Subcutaneous adipose tissue (tissue), 4 donors: ENCODE results near the gene RTBDN. TPM values are rescaled to one million over a fixed set of nuclear protein-coding genes. Genes with fewer than 3 reads are reported as not detected.

Experiments
- CTCF ChIP-seq: fragments of 450-650 bp; IDR thresholded peaks from one replicate; pipeline ENCODE4 v1.5.1; 2016; ENCODE audit warnings: low read depth, mild to moderate bottlenecking, control low read depth, antibody characterized with exemption, moderate library complexity
- small RNA-seq: library from RNA; depleted of rRNA; stranded (forward); fragments of <200 nt; gene quantifications from one replicate; pipeline ENCODE3, GENCODE V24; 2016
- total RNA-seq, 4 donors: library from RNA; depleted of rRNA; stranded (reverse); fragments of >200 nt; gene quantifications; one replicate each; pipeline ENCODE4 v1.1.0, GENCODE V29; 2016

Gene RTBDN
- total RNA-seq, 4 donors from 2014 or later, result not detected

- TF ChIP-seq CTCF, result no peak
Measured at GRCh38 chr19:12777217-12778016, 57.0 kb downstream of the RTBDN start.

Small RNA genes within 50 kb of the gene (small RNA-seq; reads per million reads assigned to genes)
- gene MIR5684 (not detected), gene MIR6794 (not detected)

Other genes starting within 250 kb of the RTBDN start
- gene ZNF490, start 223.8 kb downstream of the RTBDN start, total RNA-seq, result 1 to 10 TPM; 5.7 to 9.2 (median 7.8) TPM
- 10 to 100 TPM; 21.2 to 26.0 (median 24.9) TPM for gene ZNF791, start 223.7 kb downstream of the RTBDN start, total RNA-seq
- 100 to 1,000 TPM in 2 of 4 donors, 10 to 100 TPM in 2; 61.0 to 186 (median 88.5) TPM for gene MAN2B1, start 167.8 kb downstream of the RTBDN start, total RNA-seq
- gene WDR83, start 167.8 kb downstream of the RTBDN start, total RNA-seq, result 10 to 100 TPM in 1 of 4 donors, 1 to 10 TPM in 3; 5.7 to 11.6 (median 8.6) TPM
- gene DHPS, start 152.7 kb downstream of the RTBDN start, total RNA-seq, result 10 to 100 TPM; 49.9 to 85.7 (median 75.7) TPM
- not detected for gene GNG14, start 146.6 kb downstream of the RTBDN start, total RNA-seq
- gene FBXW9, start 137.9 kb downstream of the RTBDN start, total RNA-seq, result 1 to 10 TPM; 2.6 to 3.7 (median 2.7) TPM
- gene TNPO2, start 110.6 kb downstream of the RTBDN start, total RNA-seq, result 10 to 100 TPM; 42.6 to 66.3 (median 61.3) TPM
- 100 to 1,000 TPM; 163 to 417 (median 304) TPM for gene TRIR, start 99.9 kb downstream of the RTBDN start, total RNA-seq
- gene GET3, start 97.1 kb downstream of the RTBDN start, total RNA-seq, result 10 to 100 TPM; 35.1 to 53.5 (median 43.4) TPM
- not detected for gene BEST2, start 82.8 kb downstream of the RTBDN start, total RNA-seq
- gene HOOK2, start 59.0 kb downstream of the RTBDN start, total RNA-seq, result 100 to 1,000 TPM in 1 of 4 donors, 10 to 100 TPM in 3; 17.1 to 290 (median 36.9) TPM
- 100 to 1,000 TPM in 3 of 4 donors, 10 to 100 TPM in 1; 77.6 to 304 (median 155) TPM for gene JUNB, start 43.1 kb downstream of the RTBDN start, total RNA-seq
- 100 to 1,000 TPM; 124 to 217 (median 135) TPM for gene PRDX2, start 32.8 kb downstream of the RTBDN start, total RNA-seq
- gene THSD8, start 32.5 kb downstream of the RTBDN start, total RNA-seq, result 1 to 10 TPM in 1 of 4 donors, not detected in 3; 1.3 TPM
- gene RNASEH2A, start 28.0 kb downstream of the RTBDN start, total RNA-seq, result 1 to 10 TPM; 3.6 to 7.5 (median 5.1) TPM
- gene MAST1, start 3.9 kb upstream of the RTBDN start, total RNA-seq, result under 1 TPM in 1 of 4 donors, not detected in 3; 0.17 TPM
- gene DNASE2, start 46.9 kb upstream of the RTBDN start, total RNA-seq, result 10 to 100 TPM; 24.9 to 74.8 (median 48.2) TPM
- gene KLF1, start 52.6 kb upstream of the RTBDN start, total RNA-seq, result not detected
- 10 to 100 TPM; 34.9 to 98.5 (median 46.0) TPM for gene GCDH, start 56.6 kb upstream of the RTBDN start, total RNA-seq
- gene SYCE2, start 84.7 kb upstream of the RTBDN start, total RNA-seq, result not detected
- 10 to 100 TPM; 20.1 to 28.6 (median 22.9) TPM for gene FARSA, start 99.1 kb upstream of the RTBDN start, total RNA-seq
- gene CALR, start 104.0 kb upstream of the RTBDN start, total RNA-seq, result 100 to 1,000 TPM; 222 to 414 (median 307) TPM
- 100 to 1,000 TPM in 1 of 4 donors, 10 to 100 TPM in 3; 52.2 to 123 (median 84.5) TPM for gene RAD23A, start 111.3 kb upstream of the RTBDN start, total RNA-seq
- 10 to 100 TPM; 25.3 to 48.8 (median 31.7) TPM for gene GADD45GIP1, start 122.6 kb upstream of the RTBDN start, total RNA-seq
- gene DAND5, start 135.0 kb upstream of the RTBDN start, total RNA-seq, result not detected
- gene NFIX, start 160.9 kb upstream of the RTBDN start, total RNA-seq, result 100 to 1,000 TPM in 1 of 4 donors, 10 to 100 TPM in 3; 32.8 to 102 (median 47.0) TPM